NCI-H1048 (cell line): ENCODE results near the gene PRSS33.

Experiments used
- DNase-seq: peaks from one replicate; lab custom pipeline; 2025; lab: John Stamatoyannopoulos, UW

Gene PRSS33

GRCh38 chr16:2799205-2799858 is 12.0 kb upstream of the PRSS33 start:
- no peak for DNase-seq

DNA sequence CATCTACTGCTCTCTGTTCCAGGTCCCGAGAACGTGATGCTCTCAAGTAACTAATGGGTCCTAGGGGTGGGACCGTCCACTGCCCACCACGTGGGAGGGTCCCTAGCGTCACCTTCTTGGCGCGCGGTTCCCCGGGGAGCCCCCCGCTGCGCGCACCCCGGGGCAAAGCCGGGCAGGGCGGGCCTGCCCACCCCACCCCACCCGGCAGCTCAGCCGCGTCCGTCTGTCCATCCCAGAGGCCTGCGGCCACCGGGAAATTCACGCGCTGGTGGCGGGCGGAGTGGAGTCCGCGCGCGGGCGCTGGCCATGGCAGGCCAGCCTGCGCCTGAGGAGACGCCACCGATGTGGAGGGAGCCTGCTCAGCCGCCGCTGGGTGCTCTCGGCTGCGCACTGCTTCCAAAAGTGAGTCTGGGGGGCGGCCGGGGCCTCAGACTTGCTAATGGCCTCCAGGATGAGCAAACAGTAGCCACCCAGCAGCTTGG is 11.4 kb upstream of the PRSS33 start:
- DNase-seq: no peak

DNA sequence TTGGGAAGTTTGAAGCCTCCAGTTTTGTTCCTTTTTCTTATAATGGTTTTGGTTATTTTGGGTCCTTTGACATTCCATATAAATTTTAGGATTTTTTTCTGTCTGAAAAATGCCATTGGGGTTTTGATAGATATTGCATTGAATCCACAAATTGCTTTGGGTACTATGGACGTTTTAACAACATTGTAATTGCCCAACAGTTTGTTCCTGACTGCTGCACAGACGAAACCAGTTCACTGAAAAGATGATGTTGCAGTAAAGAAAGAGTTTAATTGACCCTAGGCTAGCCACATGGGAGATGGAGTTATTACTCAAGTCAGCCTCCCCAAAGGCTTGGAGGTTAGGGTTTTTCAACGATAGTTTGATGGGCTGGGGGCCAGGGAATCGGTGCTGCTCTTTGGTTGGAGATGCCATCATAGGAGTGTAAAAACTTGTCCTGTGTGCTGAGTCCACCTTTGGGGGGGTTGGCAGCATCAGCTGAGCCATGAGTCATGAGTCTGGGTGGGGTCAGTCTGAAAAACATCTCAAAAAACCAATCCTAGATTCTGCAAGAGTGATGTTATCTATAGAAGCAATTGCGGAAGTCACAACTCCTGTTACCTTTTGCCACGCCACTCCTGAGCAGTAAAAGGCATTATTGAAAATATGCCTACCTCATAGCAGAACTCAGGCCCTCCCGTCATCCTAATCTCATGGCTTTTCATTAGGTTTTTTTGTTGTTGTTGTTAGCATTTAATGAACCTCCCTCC is 8.2 kb upstream of the PRSS33 start:
- DNase-seq: no peak

GRCh38 chr16:2792940-2793339 is 5.6 kb upstream of the PRSS33 start:
- DNase-seq: no peak

GRCh38 chr16:2791174-2791573 is 3.8 kb upstream of the PRSS33 start:
- DNase-seq: no peak

GRCh38 chr16:2790631-2791030 is 3.3 kb upstream of the PRSS33 start:
- no peak for DNase-seq

- no peak for DNase-seq
Observed at GRCh38 chr16:2787961-2788360, 601 bp upstream of the PRSS33 start.

DNA sequence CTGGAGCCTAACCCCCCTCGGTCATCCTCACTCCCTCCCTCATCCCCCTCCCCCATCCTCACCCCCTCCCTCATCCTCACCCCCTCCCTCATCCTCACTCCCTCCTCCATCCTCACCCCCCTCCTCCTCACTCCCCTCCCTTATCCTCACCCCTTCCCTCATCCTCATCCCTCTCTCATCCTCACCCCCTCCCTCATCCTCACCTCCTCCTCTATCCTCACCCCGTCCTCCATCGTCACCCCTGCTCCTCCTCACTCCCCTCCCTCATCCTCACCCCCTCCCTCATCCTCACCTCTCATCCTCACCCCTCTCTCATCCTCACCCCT is 571 bp downstream of the PRSS33 start:
- no peak for DNase-seq

GRCh38 chr16:2786061-2786825 is 1.1 kb downstream of the PRSS33 start:
- no peak for DNase-seq

DNA sequence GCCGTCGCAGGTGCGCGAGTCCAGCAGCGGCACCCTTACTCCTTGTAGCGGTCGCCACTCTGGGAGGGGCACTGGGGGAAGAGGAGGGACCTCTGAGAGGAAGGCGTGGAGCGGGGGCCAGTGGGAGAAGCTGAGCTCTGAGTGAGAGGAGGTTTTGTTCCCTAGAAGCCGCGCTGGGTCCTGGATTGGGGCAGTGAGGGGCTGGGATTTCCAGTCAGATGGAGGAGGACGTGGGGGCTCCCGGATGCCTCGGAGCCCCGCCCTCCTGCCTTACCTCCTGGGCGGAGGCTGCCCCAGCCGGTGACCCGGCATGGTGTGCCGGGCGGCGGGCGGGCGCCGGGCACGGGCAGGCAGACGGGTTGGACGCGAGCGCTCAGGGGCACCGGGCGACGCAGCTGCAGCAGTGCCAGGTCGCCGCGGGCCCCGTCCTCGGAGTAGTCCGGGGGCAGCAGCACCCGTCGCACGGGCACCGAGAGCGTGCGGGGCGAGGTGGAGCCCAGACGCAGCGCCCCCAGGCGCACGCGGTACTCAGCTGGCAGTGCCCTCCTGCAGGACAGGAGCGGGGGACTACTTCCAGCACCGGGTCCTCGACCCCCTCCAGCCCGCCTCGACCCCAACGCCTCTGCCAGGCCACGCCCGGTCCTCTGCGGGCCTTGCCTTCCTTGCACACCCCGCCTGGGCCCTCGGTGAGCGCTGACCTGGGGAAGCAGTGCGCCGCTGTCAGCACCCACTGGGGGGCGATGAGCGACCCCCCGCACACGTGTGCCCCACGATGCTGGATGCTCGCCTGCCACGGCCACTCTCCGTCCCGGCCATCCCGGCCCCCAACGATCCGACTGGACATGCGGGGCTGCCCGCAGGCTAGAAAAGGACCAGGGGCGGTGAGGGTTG is 2.0 kb downstream of the PRSS33 start:
- no peak for DNase-seq

DNA sequence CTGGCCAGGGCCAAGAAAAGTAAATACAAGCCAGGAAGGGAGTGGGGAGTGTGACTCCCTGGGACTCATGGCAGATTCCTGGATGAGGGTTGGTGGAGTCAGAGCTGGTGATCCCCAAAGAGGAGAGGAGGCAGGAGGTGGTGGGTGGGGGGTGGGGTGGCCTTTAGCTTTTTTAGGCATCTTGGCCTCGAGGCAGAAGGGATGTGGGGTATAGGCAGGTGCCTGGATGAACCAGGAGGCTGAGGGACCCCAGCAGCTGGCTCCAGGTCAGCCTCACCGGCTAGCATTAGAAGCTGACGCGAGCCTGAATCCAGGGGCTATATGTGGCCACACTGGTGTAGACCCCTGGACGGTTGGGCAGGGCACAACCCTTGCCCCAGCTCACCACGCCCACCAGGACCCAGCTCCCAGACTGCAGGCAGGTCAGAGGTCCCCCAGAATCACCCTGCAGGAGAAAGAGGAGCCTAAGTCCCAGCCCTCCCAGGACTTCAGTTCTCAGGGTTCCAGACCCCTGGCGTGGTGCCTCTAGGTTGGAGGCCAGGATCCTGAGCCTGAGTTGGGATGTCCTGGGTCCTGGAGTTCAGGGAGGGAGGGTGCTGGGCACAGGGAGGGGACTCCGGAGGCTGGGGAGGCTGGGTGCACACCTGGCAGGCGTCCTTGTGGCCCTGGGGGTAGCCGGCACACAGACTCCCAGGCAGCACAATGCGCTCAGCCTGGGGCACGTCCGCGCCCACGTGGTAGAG is 2.8 kb downstream of the PRSS33 start:
- DNase-seq: no peak

- DNase-seq: no peak
Observed at GRCh38 chr16:2783581-2784357, 3.6 kb downstream of the PRSS33 start.

DNA sequence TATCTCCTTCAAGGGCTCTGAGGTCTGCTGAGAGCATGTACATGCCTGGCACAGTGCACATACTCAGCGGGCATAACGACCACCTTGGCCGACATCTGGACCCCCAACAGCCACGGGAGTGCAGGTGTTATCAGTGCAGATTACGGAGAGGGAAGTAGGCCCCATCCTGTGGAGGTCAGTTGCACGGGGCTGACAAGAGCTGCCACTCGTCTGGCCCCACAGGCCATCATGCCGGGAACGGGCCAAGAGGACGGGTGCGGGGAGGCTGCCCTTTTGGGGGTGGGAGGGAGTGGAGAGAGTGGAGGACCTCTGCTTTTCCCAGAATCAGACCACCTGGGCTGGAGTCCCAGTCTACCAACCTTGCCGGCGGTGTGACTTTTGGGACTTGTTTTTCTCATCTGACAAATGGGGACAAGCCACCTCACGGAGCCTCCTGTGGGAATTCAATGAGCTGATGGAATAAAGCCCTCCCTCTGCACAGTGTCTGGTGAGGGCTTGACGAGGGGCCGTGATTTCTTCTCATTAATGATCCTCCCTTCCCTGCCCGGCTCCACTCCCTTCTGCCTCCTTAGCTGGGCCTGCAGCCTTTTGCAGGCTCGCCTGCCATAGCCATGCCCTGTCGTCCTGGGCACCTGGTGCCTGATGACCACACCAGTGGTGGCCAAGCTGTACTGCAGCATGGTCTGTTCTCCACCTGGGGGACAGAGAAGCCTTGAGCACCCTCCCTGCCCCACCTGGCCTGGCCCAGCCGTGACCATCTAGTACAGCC is 4.6 kb downstream of the PRSS33 start:
- DNase-seq: no peak

DNA sequence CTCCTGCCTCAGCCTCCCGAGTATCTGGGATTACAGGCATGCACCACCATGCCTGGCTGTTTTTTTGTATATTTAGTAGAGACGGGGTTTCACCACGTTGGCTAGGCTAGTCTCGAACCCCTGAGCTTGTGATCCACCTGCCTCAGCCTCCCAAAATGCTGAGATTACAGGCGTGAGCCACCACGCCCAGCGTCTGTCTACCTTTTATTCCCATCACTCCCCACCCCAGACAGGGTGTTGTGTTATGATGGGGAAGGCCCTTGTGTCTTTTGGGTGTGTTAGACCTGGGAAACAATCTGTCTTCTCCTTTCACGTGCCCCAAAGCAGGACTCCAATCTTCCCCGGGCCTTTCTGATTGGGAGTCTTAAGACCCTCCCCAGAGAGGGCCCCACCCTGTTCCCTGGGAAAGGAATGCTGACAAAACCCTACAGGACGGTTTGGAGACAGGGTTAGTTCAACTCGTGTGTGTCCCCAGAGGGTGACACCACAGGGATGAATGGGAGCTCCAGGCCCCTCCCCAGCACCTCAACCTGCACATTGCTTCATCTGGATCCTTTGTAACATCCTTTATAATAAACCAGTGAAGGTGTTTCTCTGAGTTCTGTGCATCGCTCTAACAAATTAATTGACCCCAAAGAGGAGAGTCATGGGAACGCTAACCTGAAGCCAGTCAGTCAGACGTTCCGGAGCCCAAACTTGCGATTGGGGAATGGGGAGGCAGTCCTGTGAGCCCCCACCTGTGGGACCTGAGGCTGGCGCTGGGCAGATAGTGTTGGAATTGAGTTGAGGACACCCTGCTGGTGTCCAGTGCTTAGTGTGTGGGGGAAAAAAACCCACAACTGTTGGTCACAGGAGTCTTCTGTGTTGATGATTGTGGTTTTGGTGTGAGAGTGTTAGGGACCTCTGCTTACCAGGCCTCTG is 7.1 kb downstream of the PRSS33 start:
- DNase-seq: no peak

DNA sequence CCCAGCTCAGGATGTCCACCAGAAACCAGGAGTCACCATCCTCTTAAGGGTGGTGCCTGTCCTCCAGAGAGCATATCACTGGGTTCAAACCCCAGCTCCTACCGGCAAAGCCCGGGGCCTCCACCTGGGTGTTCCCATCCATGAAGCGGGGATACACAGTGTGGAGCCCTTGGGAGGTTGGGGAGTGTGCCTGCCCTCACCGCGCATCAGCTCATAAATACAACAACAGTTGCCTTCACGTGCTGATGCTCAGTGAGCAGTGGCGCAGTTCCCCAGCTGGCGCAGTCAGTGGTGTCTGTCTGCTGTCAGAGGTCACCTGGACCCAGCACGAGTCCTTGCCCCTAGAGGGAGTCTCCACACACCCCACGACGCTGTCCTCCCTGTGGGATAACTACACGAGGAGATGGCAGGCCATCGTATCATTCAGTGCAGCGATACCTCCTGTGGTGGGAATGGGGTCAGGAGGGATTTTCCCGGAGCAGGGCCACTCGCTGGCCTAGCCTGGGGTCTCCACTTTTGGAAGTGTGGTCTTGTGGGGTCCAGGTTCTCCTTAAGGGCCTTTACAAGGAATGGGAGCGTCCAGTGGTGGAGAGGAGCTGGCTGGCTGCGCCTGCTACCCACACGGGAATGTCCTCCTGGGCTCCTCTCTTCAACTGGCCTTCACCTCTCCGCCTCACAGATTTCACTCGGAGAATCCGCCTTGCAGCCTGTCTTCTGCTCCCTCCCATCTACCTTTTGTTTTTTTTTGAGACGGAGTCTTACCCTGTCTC is 8.0 kb downstream of the PRSS33 start:
- DNase-seq: no peak

GRCh38 chr16:2778630-2778958 is 8.8 kb downstream of the PRSS33 start:
- DNase-seq: no peak

- DNase-seq: no peak
Observed at GRCh38 chr16:2777903-2778629, 9.3 kb downstream of the PRSS33 start.
